Smooth muscle cell (in vitro differentiated cells): ENCODE data around the gene CHMP1B. TPM values are rescaled to one million over a fixed set of nuclear protein-coding genes. Genes with fewer than 3 reads are reported as not detected.

Experiments used
- DNase-seq: peaks from one replicate; lab custom pipeline; 2025; ENCODE audit not compliant: unreplicated experiment; lab: John Stamatoyannopoulos, UW
- H2AFZ ChIP-seq: fragments of 200-600 bp; sonication (generic); 2 replicates; pipeline ENCODE4 v1.6.0; 2016; ENCODE audit warnings: antibody characterized with exemption, low read depth, mild to moderate bottlenecking
- H3F3A ChIP-seq: fragments of 200-600 bp; sonication (generic); 2 replicates; pipeline ENCODE4 v1.6.0; 2017; ENCODE audit warnings: antibody characterized with exemption, low read depth
- H3K27ac ChIP-seq: fragments of 200-600 bp; sonication (generic); 2 replicates; pipeline ENCODE4 v1.5.1; 2016; ENCODE audit warnings: low read depth, mild to moderate bottlenecking
- H3K27me3 ChIP-seq: fragments of 200-600 bp; sonication (generic); 2 replicates; pipeline ENCODE4 v1.6.1; 2016; ENCODE audit warnings: low read depth, mild to moderate bottlenecking
- H3K36me3 ChIP-seq: fragments of 200-600 bp; sonication (generic); 2 replicates; pipeline ENCODE4 v1.5.1; 2016; ENCODE audit warnings: low read depth
- H3K4me1 ChIP-seq: fragments of 200-600 bp; sonication (generic); 2 replicates; pipeline ENCODE4 v1.5.1; 2016; ENCODE audit warnings: low read depth
- H3K4me2 ChIP-seq: fragments of 200-600 bp; sonication (generic); 2 replicates; pipeline ENCODE4 v1.6.0; 2016; ENCODE audit warnings: mild to moderate bottlenecking
- H3K4me3 ChIP-seq: fragments of 200-600 bp; sonication (generic); 2 replicates; pipeline ENCODE4 v1.5.1; 2016; ENCODE audit warnings: mild to moderate bottlenecking
- H3K79me2 ChIP-seq: fragments of 200-600 bp; sonication (generic); 2 replicates; pipeline ENCODE4 v1.6.0; 2016; ENCODE audit warnings: low read depth, mild to moderate bottlenecking
- H3K9ac ChIP-seq: fragments of 200-600 bp; sonication (generic); 2 replicates; pipeline ENCODE4 v1.6.0; 2016; ENCODE audit warnings: low read depth
- H3K9me3 ChIP-seq: fragments of 200-600 bp; sonication (generic); replicated peaks from 2 replicates; pipeline ENCODE4 v1.5.1; 2016; ENCODE audit warnings: low read depth
- H4K20me1 ChIP-seq: fragments of 200-600 bp; sonication (generic); 2 replicates; pipeline ENCODE4 v1.6.0; 2016; ENCODE audit warnings: low read depth
- CTCF ChIP-seq: fragments of 200-600 bp; sonication (generic); IDR thresholded peaks from 2 replicates; pipeline ENCODE4 v1.5.1; 2017; ENCODE audit warnings: borderline replicate concordance, mild to moderate bottlenecking, antibody characterized with exemption; ENCODE audit not compliant: insufficient read depth, poor library complexity, severe bottlenecking
- WGBS: methylation state at CpG from one replicate; pipeline ENCODE4 v1.1.7; 2016; ENCODE audit warnings: low lambda C conversion rate; 5-methylcytosine and 5-hydroxymethylcytosine counted together
- polyA plus RNA-seq: library from polyadenylated mRNA; unstranded; fragments of >200 nt; fragmentation: Nextera tagmentation; extraction: Ambion mirVana; gene quantifications from 2 replicates; pipeline ENCODE4 v1.2.1, GENCODE V29; 2016
- total RNA-seq: library from RNA; depleted of rRNA; stranded (reverse); fragments of >200 nt; gene quantifications from 2 replicates; pipeline ENCODE4 v1.2.3, GENCODE V29; 2014

The CHMP1B gene
- total and polyA plus RNA-seq, 2 experiments from 2014 or later, result 35.6 to 54.6 TPM

DNA sequence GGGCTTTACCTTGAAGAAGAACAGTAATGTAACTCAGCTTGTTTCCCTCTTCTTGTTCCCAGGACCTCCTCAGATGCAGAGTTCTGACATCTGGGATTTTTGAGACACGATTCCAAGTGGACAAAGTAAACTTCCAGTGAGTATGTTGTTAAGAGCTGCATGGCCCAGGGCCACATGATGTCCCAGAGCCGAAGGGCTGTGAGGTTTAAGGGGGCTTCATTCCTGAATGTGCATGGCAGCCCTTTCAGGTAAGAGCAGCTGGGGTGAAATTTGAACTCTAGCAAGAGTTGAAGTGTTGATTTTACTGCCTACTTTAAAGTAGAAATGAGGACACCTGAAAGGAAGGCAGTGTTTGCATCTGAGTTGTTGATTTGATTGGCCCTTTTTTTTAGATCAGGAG is 13.3 kb downstream of the CHMP1B start:
- Histone ChIP-seq H3K27me3 (no peaks in the 10 kb centered on the region), H3K9me3 (no peaks in the 10 kb centered on the region), H3K4me2 (no peak overlapping the region), H3K9ac (no peak overlapping the region), H2AFZ (no peak overlapping the region), H3K79me2 (no peaks in the 10 kb centered on the region), H3K4me1 (no peaks in the 10 kb centered on the region), H4K20me1 (no peaks in the 10 kb centered on the region), H3K36me3 (no peaks in the 10 kb centered on the region), H3K4me3 (no peak overlapping the region), H3F3A (no peaks in the 10 kb centered on the region), H3K27ac (no peak overlapping the region)
- 94% methylated on average over 2 of the region's 2 CpGs for WGBS
- DNase-seq, result no peak
- no peak for TF ChIP-seq CTCF

GRCh38 chr18:11865071-11865470 is 13.9 kb downstream of the CHMP1B start:
- DNase-seq, result no peak
- H3K36me3 ChIP-seq, result no peaks in the 10 kb centered on the region
- H4K20me1 ChIP-seq, result no peaks in the 10 kb centered on the region
- H3K9me3 ChIP-seq, result no peaks in the 10 kb centered on the region
- H3K27ac ChIP-seq, result no peak overlapping the region
- H3K4me1 ChIP-seq, result no peaks in the 10 kb centered on the region
- no peak overlapping the region for H3K4me3 ChIP-seq
- H2AFZ ChIP-seq, result no peak overlapping the region
- no peak overlapping the region for H3K9ac ChIP-seq
- 93% methylated on average over 12 of the region's 12 CpGs for WGBS
- no peaks in the 10 kb centered on the region for H3K27me3 ChIP-seq
- H3K4me2 ChIP-seq, result no peak overlapping the region
- no peak for TF ChIP-seq CTCF
- H3F3A ChIP-seq, result no peaks in the 10 kb centered on the region
- H3K79me2 ChIP-seq, result no peaks in the 10 kb centered on the region

- WGBS, result 93% methylated on average over 10 of the region's 10 CpGs
- H3K27ac ChIP-seq, result no peak overlapping the region
- H3K4me1 ChIP-seq, result no peaks in the 10 kb centered on the region
- no peaks in the 10 kb centered on the region for H3K79me2 ChIP-seq
- H2AFZ ChIP-seq, result no peak overlapping the region
- no peaks in the 10 kb centered on the region for H4K20me1 ChIP-seq
- no peak for TF ChIP-seq CTCF
- no peak for DNase-seq
- H3K9me3 ChIP-seq, result no peaks in the 10 kb centered on the region
- H3K4me2 ChIP-seq, result no peak overlapping the region
- H3K4me3 ChIP-seq, result no peak overlapping the region
- no peaks in the 10 kb centered on the region for H3F3A ChIP-seq
- H3K27me3 ChIP-seq, result no peaks in the 10 kb centered on the region
- no peak overlapping the region for H3K9ac ChIP-seq
- no peaks in the 10 kb centered on the region for H3K36me3 ChIP-seq
Measured at GRCh38 chr18:11866329-11866728, 15.1 kb downstream of the CHMP1B start.

DNA sequence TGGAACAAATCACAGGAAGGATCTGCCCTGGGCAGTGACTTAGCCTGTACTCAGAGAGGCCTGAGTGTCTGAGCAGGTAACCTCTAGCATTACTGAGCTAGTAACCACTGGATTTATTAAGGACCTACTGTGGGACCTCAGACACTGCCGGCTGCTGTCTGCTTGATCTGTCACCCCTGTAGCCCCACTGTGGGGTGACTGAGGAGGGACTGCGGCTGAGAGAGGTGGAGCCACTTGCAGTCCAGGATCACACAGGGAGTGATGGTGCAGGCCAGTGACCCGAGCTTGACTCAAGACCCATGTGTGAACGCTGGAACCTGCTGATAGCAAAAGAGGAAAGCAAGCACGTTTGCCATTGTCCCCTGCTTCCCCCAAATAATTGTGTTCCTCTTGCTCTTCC is 15.6 kb downstream of the CHMP1B start:
- no peaks in the 10 kb centered on the region for H3K79me2 ChIP-seq
- no peak overlapping the region for H3K4me2 ChIP-seq
- no peaks in the 10 kb centered on the region for H3K27me3 ChIP-seq
- H3K36me3 ChIP-seq, result no peaks in the 10 kb centered on the region
- H2AFZ ChIP-seq, result no peak overlapping the region
- H4K20me1 ChIP-seq, result no peaks in the 10 kb centered on the region
- no peak for DNase-seq
- no peaks in the 10 kb centered on the region for H3K9me3 ChIP-seq
- H3K27ac ChIP-seq, result no peak overlapping the region
- WGBS, result 89% methylated on average over 5 of the region's 5 CpGs
- H3F3A ChIP-seq, result peaks cover 1% of the 10 kb centered on the region
- no peak for TF ChIP-seq CTCF
- no peaks in the 10 kb centered on the region for H3K4me1 ChIP-seq
- H3K4me3 ChIP-seq, result no peak overlapping the region
- no peak overlapping the region for H3K9ac ChIP-seq
